Smooth muscle cell (in vitro differentiated cells): Measurements from ENCODE around the gene PIH1D2. TPM values are rescaled to one million over a fixed set of nuclear protein-coding genes. Genes with fewer than 3 reads are reported as not detected.

ENCODE experiments used
- DNase-seq: peaks from one replicate; lab custom pipeline; 2025; ENCODE audit not compliant: unreplicated experiment; lab: John Stamatoyannopoulos, UW
- H2AFZ ChIP-seq: fragments of 200-600 bp; sonication (generic); 2 replicates; pipeline ENCODE4 v1.6.0; 2016; ENCODE audit warnings: antibody characterized with exemption, low read depth, mild to moderate bottlenecking
- H3F3A ChIP-seq: fragments of 200-600 bp; sonication (generic); 2 replicates; pipeline ENCODE4 v1.6.0; 2017; ENCODE audit warnings: antibody characterized with exemption, low read depth
- H3K27ac ChIP-seq: fragments of 200-600 bp; sonication (generic); 2 replicates; pipeline ENCODE4 v1.5.1; 2016; ENCODE audit warnings: low read depth, mild to moderate bottlenecking
- H3K27me3 ChIP-seq: fragments of 200-600 bp; sonication (generic); 2 replicates; pipeline ENCODE4 v1.6.1; 2016; ENCODE audit warnings: low read depth, mild to moderate bottlenecking
- H3K36me3 ChIP-seq: fragments of 200-600 bp; sonication (generic); 2 replicates; pipeline ENCODE4 v1.5.1; 2016; ENCODE audit warnings: low read depth
- H3K4me1 ChIP-seq: fragments of 200-600 bp; sonication (generic); 2 replicates; pipeline ENCODE4 v1.5.1; 2016; ENCODE audit warnings: low read depth
- H3K4me2 ChIP-seq: fragments of 200-600 bp; sonication (generic); 2 replicates; pipeline ENCODE4 v1.6.0; 2016; ENCODE audit warnings: mild to moderate bottlenecking
- H3K4me3 ChIP-seq: fragments of 200-600 bp; sonication (generic); 2 replicates; pipeline ENCODE4 v1.5.1; 2016; ENCODE audit warnings: mild to moderate bottlenecking
- H3K79me2 ChIP-seq: fragments of 200-600 bp; sonication (generic); 2 replicates; pipeline ENCODE4 v1.6.0; 2016; ENCODE audit warnings: low read depth, mild to moderate bottlenecking
- H3K9ac ChIP-seq: fragments of 200-600 bp; sonication (generic); 2 replicates; pipeline ENCODE4 v1.6.0; 2016; ENCODE audit warnings: low read depth
- H3K9me3 ChIP-seq: fragments of 200-600 bp; sonication (generic); replicated peaks from 2 replicates; pipeline ENCODE4 v1.5.1; 2016; ENCODE audit warnings: low read depth
- H4K20me1 ChIP-seq: fragments of 200-600 bp; sonication (generic); 2 replicates; pipeline ENCODE4 v1.6.0; 2016; ENCODE audit warnings: low read depth
- CTCF ChIP-seq: fragments of 200-600 bp; sonication (generic); IDR thresholded peaks from 2 replicates; pipeline ENCODE4 v1.5.1; 2017; ENCODE audit warnings: borderline replicate concordance, mild to moderate bottlenecking, antibody characterized with exemption; ENCODE audit not compliant: insufficient read depth, poor library complexity, severe bottlenecking
- WGBS: methylation state at CpG from one replicate; pipeline ENCODE4 v1.1.7; 2016; ENCODE audit warnings: low lambda C conversion rate; 5-methylcytosine and 5-hydroxymethylcytosine counted together
- polyA plus RNA-seq: library from polyadenylated mRNA; unstranded; fragments of >200 nt; fragmentation: Nextera tagmentation; extraction: Ambion mirVana; gene quantifications from 2 replicates; pipeline ENCODE4 v1.2.1, GENCODE V29; 2016
- small RNA-seq: library from RNA; depleted of rRNA; stranded (forward); fragments of <200 nt; gene quantifications from one replicate; pipeline ENCODE3, GENCODE V24; 2014
- total RNA-seq: library from RNA; depleted of rRNA; stranded (reverse); fragments of >200 nt; gene quantifications from 2 replicates; pipeline ENCODE4 v1.2.3, GENCODE V29; 2014

PIH1D2 gene
- total and polyA plus RNA-seq, 2 experiments from 2014 or later: 0.18 to 1.0 TPM

GRCh38 chr11:112019066-112019465, 54.8 kb downstream of the PIH1D2 start:
- Histone ChIP-seq H4K20me1 (no peaks in the 10 kb centered on the region), H3K36me3 (peaks cover 21% of the 10 kb centered on the region), H2AFZ (no peak overlapping the region), H3K9me3 (no peaks in the 10 kb centered on the region), H3K4me3 (no peak overlapping the region), H3K27me3 (no peaks in the 10 kb centered on the region), H3K27ac (no peak overlapping the region), H3K4me1 (no peaks in the 10 kb centered on the region), H3K4me2 (no peak overlapping the region), H3K9ac (no peak overlapping the region), H3F3A (no peaks in the 10 kb centered on the region), H3K79me2 (no peaks in the 10 kb centered on the region)
- no peak for DNase-seq
- WGBS: 96% methylated on average over 5 of the region's 5 CpGs
- TF ChIP-seq CTCF: no peak

Small RNA genes lying within 50 kb of the gene (small RNA-seq; reads per million reads assigned to genes)
- gene AP000907.3 (not detected), gene RNU6-893P (not detected)

Other genes starting within 250 kb of the PIH1D2 start
- 97.2 and 116 TPM in 2 replicates for gene ALG9, start 202.4 kb downstream of the PIH1D2 start, total RNA-seq
- 70.5 and 73.2 TPM in 2 replicates for gene ALG9, start 202.4 kb downstream of the PIH1D2 start, polyA plus RNA-seq
- gene FDXACB1, start 194.9 kb downstream of the PIH1D2 start, total RNA-seq: 2.1 and 2.3 TPM in 2 replicates
- gene FDXACB1, start 194.9 kb downstream of the PIH1D2 start, polyA plus RNA-seq: 1.3 and 2.1 TPM in 2 replicates
- 2.7 and 10.5 TPM in 2 replicates for gene CFAP68, start 194.5 kb downstream of the PIH1D2 start, total RNA-seq
- 17.6 and 19.2 TPM in 2 replicates for gene CFAP68, start 194.5 kb downstream of the PIH1D2 start, polyA plus RNA-seq
- 26.6 and 47.4 TPM in 2 replicates for gene CRYAB, start 162.2 kb downstream of the PIH1D2 start, total RNA-seq
- 97.4 and 125 TPM in 2 replicates for gene CRYAB, start 162.2 kb downstream of the PIH1D2 start, polyA plus RNA-seq
- not detected in 2 replicates for gene HSPB2, start 161.3 kb downstream of the PIH1D2 start, total RNA-seq
- 0.18 and 0.87 TPM in 2 replicates for gene HSPB2, start 161.3 kb downstream of the PIH1D2 start, polyA plus RNA-seq
- 0.90 and 3.0 TPM in 2 replicates for gene C11orf52, start 155.1 kb downstream of the PIH1D2 start, total RNA-seq
- 0.64 and 1.2 TPM in 2 replicates for gene C11orf52, start 155.1 kb downstream of the PIH1D2 start, polyA plus RNA-seq
- 19.7 and 24.8 TPM in 2 replicates for gene DIXDC1, start 136.7 kb downstream of the PIH1D2 start, total RNA-seq
- gene DIXDC1, start 136.7 kb downstream of the PIH1D2 start, polyA plus RNA-seq: 11.9 and 12.4 TPM in 2 replicates
- 23.6 and 39.5 TPM in 2 replicates for gene DLAT, start 48.6 kb downstream of the PIH1D2 start, total RNA-seq
- 19.2 and 23.8 TPM in 2 replicates for gene DLAT, start 48.6 kb downstream of the PIH1D2 start, polyA plus RNA-seq
- gene NKAPD1, start 282 bp upstream of the PIH1D2 start, total RNA-seq: 19.9 and 22.0 TPM in 2 replicates
- gene NKAPD1, start 282 bp upstream of the PIH1D2 start, polyA plus RNA-seq: 9.2 and 16.2 TPM in 2 replicates
- gene TIMM8B, start 12.7 kb upstream of the PIH1D2 start, total RNA-seq: 31.9 and 55.7 TPM in 2 replicates
- gene TIMM8B, start 12.7 kb upstream of the PIH1D2 start, polyA plus RNA-seq: 79.8 and 87.5 TPM in 2 replicates
- gene SDHD, start 12.9 kb upstream of the PIH1D2 start, total RNA-seq: 91.6 and 120 TPM in 2 replicates
- 95.9 and 103 TPM in 2 replicates for gene SDHD, start 12.9 kb upstream of the PIH1D2 start, polyA plus RNA-seq
- 3.0 TPM in 1 of 2 replicates, not detected in the other for gene IL18, start 90.1 kb upstream of the PIH1D2 start, total RNA-seq
- 0.33 and 0.34 TPM in 2 replicates for gene IL18, start 90.1 kb upstream of the PIH1D2 start, polyA plus RNA-seq
- not detected in 2 replicates for gene TEX12, start 93.4 kb upstream of the PIH1D2 start, total RNA-seq
- gene TEX12, start 93.4 kb upstream of the PIH1D2 start, polyA plus RNA-seq: not detected in 2 replicates
- gene BCO2, start 101.5 kb upstream of the PIH1D2 start, total RNA-seq: 0.13 and 1.8 TPM in 2 replicates
- gene BCO2, start 101.5 kb upstream of the PIH1D2 start, polyA plus RNA-seq: 0.82 and 2.0 TPM in 2 replicates
- gene PTS, start 152.4 kb upstream of the PIH1D2 start, total RNA-seq: 70.9 and 77.4 TPM in 2 replicates
- gene PTS, start 152.4 kb upstream of the PIH1D2 start, polyA plus RNA-seq: 75.4 and 102 TPM in 2 replicates
- not detected in 2 replicates for gene PLET1, start 186.8 kb upstream of the PIH1D2 start, total RNA-seq
- 0.15 TPM in 1 of 2 replicates, not detected in the other for gene PLET1, start 186.8 kb upstream of the PIH1D2 start, polyA plus RNA-seq